PC-9 (cell line): ENCODE measurements around the gene KRTAP10-1.

Source experiments
- CTCF ChIP-seq: fragments of 200-600 bp; sonication (generic); conservative IDR thresholded peaks from 2 replicates; pipeline ENCODE4 v1.6.1; 2017; ENCODE audit warnings: mixed run types, antibody characterized with exemption, mild to moderate bottlenecking, moderate library complexity
- EZH2 ChIP-seq: fragments of 200-600 bp; sonication (generic); IDR thresholded peaks from 2 replicates; pipeline ENCODE4 v1.8.0; 2017; ENCODE audit warnings: antibody characterized with exemption, low read depth

GRCh38 chr21:44513389-44514217 lies 26.4 kb downstream of the KRTAP10-1 start:
- TF ChIP-seq CTCF (no peak), EZH2 (no peak)
